ENCODE data around the gene MAP3K8.
"Not testable (repeated sequence)": the region's sequence is repeated elsewhere in the genome, so short reads cannot be mapped to it uniquely, and the experiment has no call there.

MAP3K8 gene

DNA sequence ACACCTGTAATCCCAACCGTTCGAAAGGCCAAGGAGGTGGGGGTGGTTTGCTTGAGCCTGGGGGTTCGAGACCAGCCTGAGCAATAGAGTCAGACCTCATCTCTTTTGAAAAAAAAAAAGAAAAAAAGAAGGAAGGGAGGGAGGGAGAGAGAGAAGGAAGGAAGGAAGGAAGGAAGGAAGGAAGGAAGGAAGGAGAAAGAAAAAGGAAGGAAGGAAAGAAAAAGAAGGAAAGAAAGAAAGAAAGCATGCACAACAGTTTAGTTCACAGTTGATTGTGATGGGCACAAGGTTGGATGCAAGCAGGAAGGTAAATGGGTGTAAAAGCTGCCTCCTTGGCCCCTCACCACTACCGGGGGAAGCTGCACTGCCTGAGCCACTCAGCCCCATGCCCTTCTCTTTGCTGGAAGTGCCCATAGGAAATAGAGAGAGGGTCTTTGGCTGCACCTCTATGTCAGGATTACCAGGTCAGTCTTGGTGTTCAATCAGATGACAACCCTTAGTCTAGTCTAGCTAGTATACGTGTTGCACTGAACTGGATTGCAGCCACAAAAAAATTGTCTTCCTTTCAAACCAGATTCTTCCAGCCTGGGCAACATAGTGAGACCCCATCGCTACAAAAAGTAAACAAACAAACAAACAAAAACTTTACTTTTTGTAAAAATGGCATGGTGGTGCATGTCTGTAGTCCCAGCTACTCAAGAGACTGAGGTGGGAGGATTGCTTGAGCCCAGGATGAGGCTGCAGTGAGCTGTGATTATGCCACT, 20.0 kb downstream of the MAP3K8 start:
- no peak for DNase-seq

- DNase-seq: no peak
Measured at GRCh38 chr10:30454744-30455510, 20.9 kb downstream of the MAP3K8 start.

DNA sequence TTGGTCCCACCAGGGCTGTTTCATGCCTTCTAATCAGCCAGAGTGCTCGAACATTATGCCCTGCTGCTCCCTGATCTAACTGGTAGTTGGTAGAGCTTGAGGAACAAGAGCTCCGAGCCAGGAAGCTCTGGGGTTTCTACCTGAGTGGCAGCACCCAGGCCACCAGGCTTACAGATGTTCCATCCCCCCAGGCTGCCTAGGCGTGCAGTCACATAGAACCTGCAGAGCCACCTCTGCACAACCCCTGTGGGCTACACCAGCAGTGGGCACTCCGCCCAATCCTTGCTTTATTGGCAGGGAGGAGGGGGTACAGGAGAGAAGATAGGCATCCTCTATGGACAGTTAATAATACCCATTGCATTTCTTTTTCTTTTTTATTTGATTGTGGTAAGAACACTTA, 21.8 kb downstream of the MAP3K8 start:
- no peak for DNase-seq

DNA sequence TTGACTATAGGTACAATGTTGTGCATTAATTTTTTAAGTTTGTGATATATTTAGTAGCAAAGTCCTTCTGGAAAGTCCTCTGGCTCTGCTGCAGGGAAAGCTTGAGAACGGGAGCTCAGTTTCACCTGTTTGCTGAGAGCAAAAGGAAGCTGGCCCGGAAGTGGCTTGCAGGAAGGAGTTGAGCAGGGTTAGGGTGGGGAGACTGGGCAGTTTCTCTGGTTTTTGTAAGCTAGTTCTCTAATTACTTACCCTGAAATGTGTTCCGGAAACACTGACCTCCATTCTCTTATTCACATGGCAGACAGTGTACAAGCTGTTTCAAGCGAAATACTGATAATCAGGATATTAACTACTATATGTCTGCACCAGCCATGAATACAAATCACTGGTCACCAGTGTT, 22.3 kb downstream of the MAP3K8 start:
- no peak for DNase-seq

DNA sequence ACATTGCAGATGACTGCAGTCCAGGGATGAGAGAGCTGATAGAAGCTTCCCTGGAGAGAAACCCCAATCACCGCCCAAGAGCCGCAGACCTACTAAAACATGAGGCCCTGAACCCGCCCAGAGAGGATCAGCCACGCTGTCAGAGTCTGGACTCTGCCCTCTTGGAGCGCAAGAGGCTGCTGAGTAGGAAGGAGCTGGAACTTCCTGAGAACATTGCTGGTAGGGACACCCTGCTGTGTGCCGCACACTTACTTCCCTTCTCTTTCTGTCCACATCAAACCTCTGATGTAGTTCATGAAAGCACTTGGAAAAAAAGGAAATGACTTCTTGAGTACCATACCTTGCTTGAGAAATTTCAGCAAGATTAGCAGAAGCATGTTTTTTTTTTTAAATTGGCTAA, 25.3 kb downstream of the MAP3K8 start:
- no peak for DNase-seq

GRCh38 chr10:30460121-30460520, 26.1 kb downstream of the MAP3K8 start:
- no peak for DNase-seq

- DNase-seq: no peak
Measured at GRCh38 chr10:30462513-30462912, 28.5 kb downstream of the MAP3K8 start.

DNA sequence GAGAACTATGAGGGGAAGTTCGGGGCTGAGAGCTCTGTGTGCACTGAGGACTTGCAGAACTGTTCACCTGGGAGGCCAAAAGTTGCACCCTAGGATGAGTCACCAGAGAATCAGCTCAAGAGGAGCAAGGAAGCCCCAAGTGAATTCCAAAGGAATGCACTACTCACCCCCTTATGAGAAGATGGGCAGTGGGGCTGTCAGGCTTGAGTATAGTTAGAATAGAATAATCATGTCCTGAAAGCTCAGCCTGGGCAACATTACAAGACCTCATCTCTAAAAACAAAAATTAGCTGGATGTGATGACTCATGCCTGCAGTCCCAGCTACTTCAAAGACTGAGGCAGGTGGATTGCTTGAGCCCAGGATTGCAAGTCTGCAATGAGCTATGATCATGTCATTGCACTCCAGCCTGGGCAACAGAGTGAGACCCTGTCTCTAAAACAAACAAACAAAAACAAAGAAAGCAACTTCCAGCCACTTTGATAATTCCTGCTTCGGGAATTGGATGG, 30.0 kb downstream of the MAP3K8 start:
- no peak for DNase-seq

DNA sequence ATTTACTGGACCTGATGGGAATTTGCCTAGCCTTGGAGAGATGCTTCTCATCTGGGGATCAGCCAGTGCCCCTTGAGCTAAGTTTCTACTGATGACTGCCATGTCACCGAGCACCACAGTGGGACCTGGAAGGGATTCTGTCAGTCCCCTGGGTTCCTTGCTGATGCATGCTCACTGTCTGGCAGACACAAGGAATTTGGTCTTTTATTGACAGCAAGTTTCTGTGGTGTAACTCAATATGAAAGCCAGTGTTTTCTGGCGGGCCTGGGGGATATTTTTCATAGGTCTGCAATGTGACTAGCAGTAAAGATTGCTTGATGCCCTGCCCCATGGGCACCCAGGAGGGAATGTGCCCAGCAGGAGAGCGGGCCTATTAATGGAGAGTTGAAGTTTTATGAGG, 30.7 kb downstream of the MAP3K8 start:
- no peak for DNase-seq

DNA sequence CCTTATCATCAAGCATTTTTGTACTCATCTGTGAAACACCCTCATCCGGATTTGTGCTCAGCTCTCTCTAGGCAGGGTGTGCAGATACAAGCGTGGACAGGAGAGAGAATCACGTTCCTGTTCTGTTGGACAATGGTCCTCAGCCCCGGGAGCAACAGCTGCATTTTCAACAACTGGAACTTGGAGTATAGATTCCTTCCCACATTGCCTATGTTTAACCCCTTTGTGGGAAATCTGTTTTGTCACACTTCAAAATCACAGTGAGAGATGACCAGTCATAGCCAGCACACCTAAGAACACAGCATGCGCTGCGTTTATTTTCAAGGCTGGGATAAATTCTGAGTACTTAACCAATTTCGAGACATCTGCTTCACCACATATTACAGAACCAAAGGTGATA, 32.5 kb downstream of the MAP3K8 start:
- DNase-seq: no peak

DNA sequence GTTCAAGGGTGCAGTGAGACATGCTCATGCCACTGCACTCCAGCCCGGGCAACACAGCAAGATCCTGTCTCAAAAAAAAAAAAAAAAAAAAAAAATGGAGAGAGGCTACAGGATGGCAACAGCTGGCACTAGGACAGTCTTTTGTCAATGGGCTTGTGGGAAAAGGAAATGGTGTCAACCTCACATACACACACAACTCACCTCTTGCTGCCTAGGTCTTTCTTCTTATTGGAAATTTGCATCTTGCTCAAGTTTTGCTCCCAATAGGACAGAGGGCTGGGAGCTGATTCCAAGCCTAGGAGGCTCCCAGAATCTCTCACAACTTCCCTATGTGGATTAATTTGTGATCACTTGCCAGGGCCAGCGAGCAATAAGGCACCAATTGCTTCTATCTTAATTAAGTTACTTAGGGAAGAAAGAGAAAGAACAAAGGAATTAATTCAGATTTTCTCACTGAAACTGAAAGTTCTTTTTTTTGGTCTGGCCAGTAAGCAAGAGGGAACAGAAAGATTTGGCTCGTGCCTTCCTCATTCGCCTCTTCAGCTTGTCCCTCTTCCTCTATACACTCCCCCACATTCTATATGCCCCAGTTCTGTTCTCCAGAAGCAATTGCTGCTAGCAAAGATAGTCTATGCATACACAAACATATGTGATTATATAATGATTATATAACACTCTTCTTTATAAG, 33.8 kb downstream of the MAP3K8 start:
- DNase-seq: no peak

GRCh38 chr10:30472414-30473155, 38.6 kb downstream of the MAP3K8 start:
- no peak for DNase-seq

GRCh38 chr10:30475515-30475914, 41.5 kb downstream of the MAP3K8 start:
- DNase-seq: not testable (repeated sequence)

- no peak for DNase-seq
Measured at GRCh38 chr10:30476511-30477155, 42.6 kb downstream of the MAP3K8 start.

GRCh38 chr10:30479513-30479912, 45.5 kb downstream of the MAP3K8 start:
- DNase-seq: not testable (repeated sequence)

GRCh38 chr10:30481603-30482002, 47.6 kb downstream of the MAP3K8 start:
- DNase-seq: no peak

DNA sequence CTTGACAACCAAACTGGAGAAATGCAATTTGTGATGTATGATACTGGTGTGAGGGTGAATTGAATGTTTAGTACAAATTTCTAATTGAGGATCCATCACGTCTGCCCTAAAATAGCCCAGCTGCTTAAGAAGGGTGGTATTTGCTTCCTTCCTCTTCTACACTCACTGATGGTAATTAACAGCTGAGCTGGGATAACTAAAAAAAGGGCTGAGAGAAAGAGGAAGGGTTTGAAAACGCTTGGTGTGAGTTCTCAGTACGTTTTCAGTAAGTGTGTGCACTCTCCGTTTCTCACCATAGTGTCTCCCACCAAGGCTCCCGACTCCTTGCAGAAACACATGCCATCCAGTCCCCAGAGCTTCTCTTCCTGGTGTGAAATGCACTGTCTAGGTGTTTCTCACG, 54.3 kb downstream of the MAP3K8 start:
- DNase-seq: no peak

- DNase-seq: no peak
Measured at GRCh38 chr10:30489346-30489745, 55.4 kb downstream of the MAP3K8 start.

- DNase-seq: no peak
Measured at GRCh38 chr10:30490289-30491000, 56.5 kb downstream of the MAP3K8 start.

- DNase-seq: no peak
Measured at GRCh38 chr10:30491204-30491915, 57.4 kb downstream of the MAP3K8 start.

DNA sequence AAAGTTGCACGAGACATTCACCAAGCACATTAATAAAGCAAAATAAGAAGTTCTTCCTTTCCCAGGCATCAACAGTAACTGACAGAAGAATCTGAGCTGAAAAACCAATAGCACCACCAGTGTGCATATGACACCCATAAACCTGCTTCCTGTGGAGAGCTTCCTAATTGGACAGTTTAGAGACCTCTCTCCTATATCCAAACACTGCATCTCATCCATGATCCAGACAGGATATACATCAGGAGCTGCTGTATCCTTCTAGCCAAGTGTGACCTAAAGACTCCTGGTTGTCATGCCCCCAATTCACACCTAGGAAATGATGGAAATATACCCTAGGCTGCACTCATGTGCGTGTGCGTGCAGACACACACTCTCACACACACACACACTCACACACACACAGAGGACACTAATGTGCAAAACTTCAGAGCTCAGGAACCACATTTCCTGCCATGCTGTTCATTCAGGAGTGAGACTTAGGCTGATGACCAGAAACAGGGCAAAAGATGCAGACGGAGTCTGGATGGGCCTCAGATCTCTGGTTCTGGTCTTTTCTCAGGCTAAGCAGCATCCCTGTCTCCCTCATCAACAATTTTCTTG, 58.0 kb downstream of the MAP3K8 start:
- DNase-seq: no peak

Measured in NCI-H1092 treated with DMSO at 0.1 percent for 48 hours (cell line).